Stimulated activated CD4-positive, alpha-beta T cell treated with anti-CD3 and anti-CD28 coated beads, Interleukin-15, amount 100 ng/mL, for 24 hours (primary cell): Measurements from ENCODE around the gene ASF1A.
"Not testable (repeated sequence)": the region's sequence is repeated elsewhere in the genome, so short reads cannot be mapped to it uniquely, and the experiment has no call there.

ENCODE experiments used
- DNase-seq: peaks from one replicate; pipeline ENCODE4 v3.0.0-alpha.2; 2020

Gene ASF1A

GRCh38 chr6:118893807-118894424 is at the start of gene ASF1A:
Gene ASF1A (plus strand): TSS chr6:118894152. CDS start chr6:118894414, 262 bp downstream.
- peak; percentile 95 for DNase-seq

GRCh38 chr6:118844915-118845314 is 49.0 kb upstream of the ASF1A start:
- peak; percentile 15 for DNase-seq

GRCh38 chr6:118853408-118853807 is 40.5 kb upstream of the ASF1A start:
- DNase-seq: no peak

- DNase-seq: no peak
Measured at GRCh38 chr6:118856301-118856700, 37.7 kb upstream of the ASF1A start.

GRCh38 chr6:118859517-118860064 is 34.4 kb upstream of the ASF1A start:
- DNase-seq: no peak

GRCh38 chr6:118860363-118860762 is 33.6 kb upstream of the ASF1A start:
- DNase-seq: no peak

GRCh38 chr6:118860880-118861279 is 33.1 kb upstream of the ASF1A start:
- DNase-seq: no peak

GRCh38 chr6:118862443-118862842 is 31.5 kb upstream of the ASF1A start:
- DNase-seq: no peak

GRCh38 chr6:118864341-118865099 is 29.4 kb upstream of the ASF1A start:
- no peak for DNase-seq

- no peak for DNase-seq
Measured at GRCh38 chr6:118865100-118865391, 28.9 kb upstream of the ASF1A start.

- DNase-seq: no peak
Measured at GRCh38 chr6:118867181-118867580, 26.8 kb upstream of the ASF1A start.

- not testable (repeated sequence) for DNase-seq
Measured at GRCh38 chr6:118868901-118869300, 25.1 kb upstream of the ASF1A start.

- no peak for DNase-seq
Measured at GRCh38 chr6:118869350-118869749, 24.6 kb upstream of the ASF1A start.

GRCh38 chr6:118869894-118870589 is 23.9 kb upstream of the ASF1A start:
- DNase-seq: no peak

GRCh38 chr6:118871331-118871730 is 22.6 kb upstream of the ASF1A start:
- no peak for DNase-seq

GRCh38 chr6:118872318-118872717 is 21.6 kb upstream of the ASF1A start:
- no peak for DNase-seq

- no peak for DNase-seq
Measured at GRCh38 chr6:118872726-118873125, 21.2 kb upstream of the ASF1A start.

GRCh38 chr6:118873239-118873638 is 20.7 kb upstream of the ASF1A start:
- DNase-seq: no peak

- DNase-seq: no peak
Measured at GRCh38 chr6:118875672-118876071, 18.3 kb upstream of the ASF1A start.

- no peak for DNase-seq
Measured at GRCh38 chr6:118876198-118876597, 17.8 kb upstream of the ASF1A start.

GRCh38 chr6:118876814-118877213 is 17.1 kb upstream of the ASF1A start:
- no peak for DNase-seq

- DNase-seq: no peak
Measured at GRCh38 chr6:118877806-118878205, 16.1 kb upstream of the ASF1A start.

GRCh38 chr6:118881440-118882313 is 12.3 kb upstream of the ASF1A start:
- no peak for DNase-seq
